HEK293 (cell line): ENCODE data around the gene BORCS6.
A peak's percentile ranks its signal among the peaks of the same experiment; 100 is the strongest.

Experiments used
- HIC1 ChIP-seq: fragments of 450-650 bp; formaldehyde crosslinking; IDR thresholded peaks from 2 replicates; pipeline ENCODE4 v1.5.1; 2016; ENCODE audit warnings: missing biosample characterization, missing genetic modification characterization
- PRDM10 ChIP-seq: fragments of 450-650 bp; formaldehyde crosslinking; IDR thresholded peaks from 2 replicates; pipeline ENCODE4 v1.5.1; 2016; ENCODE audit warnings: missing biosample characterization, missing genetic modification characterization
- RBAK ChIP-seq: fragments of 450-650 bp; formaldehyde crosslinking; IDR thresholded peaks from 2 replicates; pipeline ENCODE4 v1.5.1; 2016; ENCODE audit warnings: missing biosample characterization, missing genetic modification characterization
- SP7 ChIP-seq: fragments of 450-650 bp; formaldehyde crosslinking; IDR thresholded peaks from 2 replicates; pipeline ENCODE4 v1.5.1; 2016; ENCODE audit warnings: missing biosample characterization, missing genetic modification characterization
- ZEB2 ChIP-seq: fragments of 450-650 bp; formaldehyde crosslinking; IDR thresholded peaks from 2 replicates; pipeline ENCODE4 v1.5.1; 2016; ENCODE audit warnings: missing biosample characterization, missing genetic modification characterization
- ZFP37 ChIP-seq: fragments of 450-650 bp; formaldehyde crosslinking; IDR thresholded peaks from 2 replicates; pipeline ENCODE4 v1.5.1; 2016; ENCODE audit warnings: missing biosample characterization, missing genetic modification characterization
- ZNF112 ChIP-seq: fragments of 450-650 bp; formaldehyde crosslinking; IDR thresholded peaks from 2 replicates; pipeline ENCODE4 v1.5.0; 2017; ENCODE audit warnings: missing biosample characterization, missing genetic modification characterization
- ZNF133 ChIP-seq: fragments of 450-650 bp; formaldehyde crosslinking; IDR thresholded peaks from 2 replicates; pipeline ENCODE4 v1.5.1; 2016; ENCODE audit warnings: missing biosample characterization, missing genetic modification characterization
- ZNF266 ChIP-seq: fragments of 450-650 bp; formaldehyde crosslinking; IDR thresholded peaks from 2 replicates; pipeline ENCODE4 v1.5.1; 2016; ENCODE audit warnings: missing biosample characterization, missing genetic modification characterization, low read depth
- ZNF341 ChIP-seq: fragments of 450-650 bp; formaldehyde crosslinking; IDR thresholded peaks from 2 replicates; pipeline ENCODE4; 2016; ENCODE audit warnings: low read depth, missing biosample characterization, missing genetic modification characterization
- ZNF510 ChIP-seq: fragments of 450-650 bp; formaldehyde crosslinking; IDR thresholded peaks from 2 replicates; pipeline ENCODE4 v1.5.1; 2018; ENCODE audit warnings: mild to moderate bottlenecking, missing genetic modification characterization, missing biosample characterization; ENCODE audit not compliant: insufficient replicate concordance
- ZNF513 ChIP-seq: fragments of 450-650 bp; IDR thresholded peaks from 2 replicates; pipeline ENCODE4 v1.5.1; 2018; ENCODE audit warnings: missing biosample characterization, missing genetic modification characterization
- ZNF549 ChIP-seq: fragments of 450-650 bp; IDR thresholded peaks from 2 replicates; pipeline ENCODE4 v1.5.1; 2018; ENCODE audit warnings: missing biosample characterization, missing genetic modification characterization, mild to moderate bottlenecking, inconsistent platforms, moderate library complexity
- ZNF626 ChIP-seq: fragments of 450-650 bp; sonication (Bioruptor Pico); formaldehyde crosslinking; IDR thresholded peaks from 2 replicates; pipeline ENCODE4 v1.5.1; 2018; ENCODE audit warnings: missing biosample characterization, missing genetic modification characterization, inconsistent platforms
- ZNF654 ChIP-seq: fragments of 450-650 bp; formaldehyde crosslinking; IDR thresholded peaks from 2 replicates; pipeline ENCODE4 v1.5.1; 2016; ENCODE audit warnings: low read depth, missing biosample characterization, missing genetic modification characterization
- ZNF701 ChIP-seq: fragments of 450-650 bp; formaldehyde crosslinking; IDR thresholded peaks from 2 replicates; pipeline ENCODE4 v1.5.1; 2016; ENCODE audit warnings: missing biosample characterization, missing genetic modification characterization
- ZNF707 ChIP-seq: fragments of 450-650 bp; formaldehyde crosslinking; IDR thresholded peaks from 2 replicates; pipeline ENCODE4 v1.5.1; 2016; ENCODE audit warnings: missing biosample characterization, missing genetic modification characterization
- ZNF792 ChIP-seq: fragments of 450-650 bp; formaldehyde crosslinking; IDR thresholded peaks from 2 replicates; pipeline ENCODE4 v1.5.1; 2016; ENCODE audit warnings: missing biosample characterization, missing genetic modification characterization
- ZSCAN23 ChIP-seq: fragments of 450-650 bp; formaldehyde crosslinking; IDR thresholded peaks from 2 replicates; pipeline ENCODE4 v1.5.1; 2016; ENCODE audit warnings: missing biosample characterization, missing genetic modification characterization
- TF ChIP-seq, protein P1 (sequence below): fragments of 450-650 bp; formaldehyde crosslinking; conservative IDR thresholded peaks from 2 replicates; pipeline ENCODE4 v1.5.1; 2016; ENCODE audit warnings: low read depth, missing biosample characterization, missing genetic modification characterization
- TF ChIP-seq, protein P2 (sequence below): fragments of 450-650 bp; formaldehyde crosslinking; IDR thresholded peaks from 2 replicates; pipeline ENCODE4 v1.5.1; 2017; ENCODE audit warnings: missing biosample characterization, missing genetic modification characterization
- TF ChIP-seq, protein P3 (sequence below): fragments of 450-650 bp; formaldehyde crosslinking; IDR thresholded peaks from 2 replicates; pipeline ENCODE4 v1.5.1; 2016; ENCODE audit warnings: missing biosample characterization, missing genetic modification characterization
- TF ChIP-seq, protein P4 (sequence below): fragments of 450-650 bp; formaldehyde crosslinking; IDR thresholded peaks from 2 replicates; pipeline ENCODE4 v1.5.1; 2016; ENCODE audit warnings: missing biosample characterization, missing genetic modification characterization

Gene BORCS6

DNA sequence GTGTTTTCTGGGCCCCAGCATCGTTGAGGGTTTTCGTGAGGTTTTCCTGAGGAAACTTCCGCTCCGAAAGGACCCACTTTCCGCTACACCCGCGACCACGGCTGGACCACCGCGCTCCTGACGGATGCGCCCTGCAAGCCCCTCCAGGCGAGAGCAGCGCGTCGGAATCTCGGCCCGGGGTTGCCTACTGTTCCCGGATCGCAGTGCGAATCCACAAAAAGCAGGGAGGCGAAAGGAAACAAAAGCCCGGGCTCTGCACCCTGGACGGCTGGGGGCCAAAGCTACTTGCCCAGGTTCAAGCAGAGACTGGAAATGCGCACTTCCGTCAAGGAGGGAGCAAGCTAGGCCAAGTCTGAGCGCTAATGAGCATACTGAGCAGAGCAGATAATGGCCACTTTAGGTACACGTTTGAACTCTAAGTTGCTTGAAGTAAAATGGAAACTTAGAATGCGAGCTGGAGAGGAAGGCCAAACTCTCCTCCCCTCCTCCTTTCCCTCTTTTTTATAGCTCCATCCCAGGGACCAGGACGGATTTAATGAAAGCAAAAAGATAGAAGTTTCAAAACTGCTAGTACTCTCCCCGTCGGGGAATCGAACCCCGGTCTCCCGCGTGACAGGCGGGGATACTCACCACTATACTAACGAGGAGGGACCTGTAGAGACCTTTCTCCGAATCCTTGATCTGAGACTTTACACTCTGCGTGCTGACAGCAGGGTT lies 31.8 kb upstream of the BORCS6 start (continued):
- TF ChIP-seq PRDM10 (peak; percentile 59), ZNF701 (tag by site-specific recombination) (no peak), ZFP37 (tag by site-specific recombination) (no peak), ZNF510 (tag by site-specific recombination) (no peak), ZNF549 (tag by site-specific recombination) (no peak), ZNF112 (tag by site-specific recombination) (no peak), ZEB2 (tag by site-specific recombination) (peak; percentile 2; the same call in 1 of the 2 replicates), SP7 (peak; percentile 10; the same call in 1 of the 2 replicates), RBAK (tag by site-specific recombination) (no peak), ZNF654 (tag by site-specific recombination) (no peak), ZNF266 (tag by site-specific recombination) (no peak), ZNF133 (tag by site-specific recombination) (no peak), ZNF707 (tag by site-specific recombination) (no peak), ZNF513 (tag by site-specific recombination) (peak; percentile 52), HIC1 (tag by site-specific recombination) (no peak), ZNF341 (tag by site-specific recombination) (0 out of 2 replicates have a peak, but pooled peaks have one; percentile 7), ZNF792 (tag by site-specific recombination) (no peak), ZNF626 (tag by site-specific recombination) (peak; percentile 25; the same call in 1 of the 2 replicates), ZSCAN23 (tag by site-specific recombination) (0 out of 2 replicates have a peak, but pooled peaks have one; percentile 44)
- TF ChIP-seq, protein P1, sequence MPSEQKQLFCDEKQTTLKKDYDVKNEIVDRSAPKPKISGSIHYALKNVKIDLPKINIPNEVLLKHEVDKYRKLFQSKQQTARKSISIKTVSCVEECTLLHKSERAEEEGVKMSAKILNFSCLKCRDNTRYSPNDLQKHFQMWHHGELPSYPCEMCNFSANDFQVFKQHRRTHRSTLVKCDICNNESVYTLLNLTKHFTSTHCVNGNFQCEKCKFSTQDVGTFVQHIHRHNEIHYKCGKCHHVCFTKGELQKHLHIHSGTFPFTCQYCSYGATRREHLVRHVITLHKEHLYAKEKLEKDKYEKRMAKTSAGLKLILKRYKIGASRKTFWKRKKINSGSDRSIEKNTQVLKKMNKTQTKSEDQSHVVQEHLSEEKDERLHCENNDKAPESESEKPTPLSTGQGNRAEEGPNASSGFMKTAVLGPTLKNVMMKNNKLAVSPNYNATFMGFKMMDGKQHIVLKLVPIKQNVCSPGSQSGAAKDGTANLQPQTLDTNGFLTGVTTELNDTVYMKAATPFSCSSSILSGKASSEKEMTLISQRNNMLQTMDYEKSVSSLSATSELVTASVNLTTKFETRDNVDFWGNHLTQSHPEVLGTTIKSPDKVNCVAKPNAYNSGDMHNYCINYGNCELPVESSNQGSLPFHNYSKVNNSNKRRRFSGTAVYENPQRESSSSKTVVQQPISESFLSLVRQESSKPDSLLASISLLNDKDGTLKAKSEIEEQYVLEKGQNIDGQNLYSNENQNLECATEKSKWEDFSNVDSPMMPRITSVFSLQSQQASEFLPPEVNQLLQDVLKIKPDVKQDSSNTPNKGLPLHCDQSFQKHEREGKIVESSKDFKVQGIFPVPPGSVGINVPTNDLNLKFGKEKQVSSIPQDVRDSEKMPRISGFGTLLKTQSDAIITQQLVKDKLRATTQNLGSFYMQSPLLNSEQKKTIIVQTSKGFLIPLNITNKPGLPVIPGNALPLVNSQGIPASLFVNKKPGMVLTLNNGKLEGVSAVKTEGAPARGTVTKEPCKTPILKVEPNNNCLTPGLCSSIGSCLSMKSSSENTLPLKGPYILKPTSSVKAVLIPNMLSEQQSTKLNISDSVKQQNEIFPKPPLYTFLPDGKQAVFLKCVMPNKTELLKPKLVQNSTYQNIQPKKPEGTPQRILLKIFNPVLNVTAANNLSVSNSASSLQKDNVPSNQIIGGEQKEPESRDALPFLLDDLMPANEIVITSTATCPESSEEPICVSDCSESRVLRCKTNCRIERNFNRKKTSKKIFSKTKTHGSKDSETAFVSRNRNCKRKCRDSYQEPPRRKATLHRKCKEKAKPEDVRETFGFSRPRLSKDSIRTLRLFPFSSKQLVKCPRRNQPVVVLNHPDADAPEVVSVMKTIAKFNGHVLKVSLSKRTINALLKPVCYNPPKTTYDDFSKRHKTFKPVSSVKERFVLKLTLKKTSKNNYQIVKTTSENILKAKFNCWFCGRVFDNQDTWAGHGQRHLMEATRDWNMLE (tag by site-specific recombination): no peak
- TF ChIP-seq, protein P2, sequence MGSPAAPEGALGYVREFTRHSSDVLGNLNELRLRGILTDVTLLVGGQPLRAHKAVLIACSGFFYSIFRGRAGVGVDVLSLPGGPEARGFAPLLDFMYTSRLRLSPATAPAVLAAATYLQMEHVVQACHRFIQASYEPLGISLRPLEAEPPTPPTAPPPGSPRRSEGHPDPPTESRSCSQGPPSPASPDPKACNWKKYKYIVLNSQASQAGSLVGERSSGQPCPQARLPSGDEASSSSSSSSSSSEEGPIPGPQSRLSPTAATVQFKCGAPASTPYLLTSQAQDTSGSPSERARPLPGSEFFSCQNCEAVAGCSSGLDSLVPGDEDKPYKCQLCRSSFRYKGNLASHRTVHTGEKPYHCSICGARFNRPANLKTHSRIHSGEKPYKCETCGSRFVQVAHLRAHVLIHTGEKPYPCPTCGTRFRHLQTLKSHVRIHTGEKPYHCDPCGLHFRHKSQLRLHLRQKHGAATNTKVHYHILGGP (tag by site-specific recombination): no peak
- TF ChIP-seq, protein P3, sequence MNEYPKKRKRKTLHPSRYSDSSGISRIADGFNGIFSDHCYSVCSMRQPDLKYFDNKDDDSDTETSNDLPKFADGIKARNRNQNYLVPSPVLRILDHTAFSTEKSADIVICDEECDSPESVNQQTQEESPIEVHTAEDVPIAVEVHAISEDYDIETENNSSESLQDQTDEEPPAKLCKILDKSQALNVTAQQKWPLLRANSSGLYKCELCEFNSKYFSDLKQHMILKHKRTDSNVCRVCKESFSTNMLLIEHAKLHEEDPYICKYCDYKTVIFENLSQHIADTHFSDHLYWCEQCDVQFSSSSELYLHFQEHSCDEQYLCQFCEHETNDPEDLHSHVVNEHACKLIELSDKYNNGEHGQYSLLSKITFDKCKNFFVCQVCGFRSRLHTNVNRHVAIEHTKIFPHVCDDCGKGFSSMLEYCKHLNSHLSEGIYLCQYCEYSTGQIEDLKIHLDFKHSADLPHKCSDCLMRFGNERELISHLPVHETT (tag by site-specific recombination): peak; percentile 46; the same call in 1 of the 2 replicates
- TF ChIP-seq, protein P4, sequence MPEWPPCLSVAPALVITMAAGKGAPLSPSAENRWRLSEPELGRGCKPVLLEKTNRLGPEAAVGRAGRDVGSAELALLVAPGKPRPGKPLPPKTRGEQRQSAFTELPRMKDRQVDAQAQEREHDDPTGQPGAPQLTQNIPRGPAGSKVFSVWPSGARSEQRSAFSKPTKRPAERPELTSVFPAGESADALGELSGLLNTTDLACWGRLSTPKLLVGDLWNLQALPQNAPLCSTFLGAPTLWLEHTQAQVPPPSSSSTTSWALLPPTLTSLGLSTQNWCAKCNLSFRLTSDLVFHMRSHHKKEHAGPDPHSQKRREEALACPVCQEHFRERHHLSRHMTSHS: no peak
